ENCODE data around the gene KCNC4.

KCNC4 gene

GRCh38 chr1:110255392-110255787 lies 45.3 kb downstream of the KCNC4 start:
- Histone ChIP-seq H3K27me3 (ENCODE audit: insufficient read depth, poor library complexity, severe bottlenecking) (no peaks in the 10 kb centered on the region), H3K9me3 (ENCODE audit: severe bottlenecking) (no peaks in the 10 kb centered on the region), H3K4me1 (ENCODE audit: insufficient read depth, poor library complexity, severe bottlenecking) (peaks cover 9% of the 10 kb centered on the region), H3K27ac (ENCODE audit: poor library complexity, severe bottlenecking) (no peak overlapping the region), H3K36me3 (ENCODE audit: low read depth) (no peaks in the 10 kb centered on the region), H3K4me3 (ENCODE audit: severe bottlenecking) (no peak overlapping the region)
- ATAC-seq (ENCODE audit: low read depth) (no peak), DNase-seq (ENCODE audit: low spot score) (no peak)
- TF ChIP-seq, protein P1, sequence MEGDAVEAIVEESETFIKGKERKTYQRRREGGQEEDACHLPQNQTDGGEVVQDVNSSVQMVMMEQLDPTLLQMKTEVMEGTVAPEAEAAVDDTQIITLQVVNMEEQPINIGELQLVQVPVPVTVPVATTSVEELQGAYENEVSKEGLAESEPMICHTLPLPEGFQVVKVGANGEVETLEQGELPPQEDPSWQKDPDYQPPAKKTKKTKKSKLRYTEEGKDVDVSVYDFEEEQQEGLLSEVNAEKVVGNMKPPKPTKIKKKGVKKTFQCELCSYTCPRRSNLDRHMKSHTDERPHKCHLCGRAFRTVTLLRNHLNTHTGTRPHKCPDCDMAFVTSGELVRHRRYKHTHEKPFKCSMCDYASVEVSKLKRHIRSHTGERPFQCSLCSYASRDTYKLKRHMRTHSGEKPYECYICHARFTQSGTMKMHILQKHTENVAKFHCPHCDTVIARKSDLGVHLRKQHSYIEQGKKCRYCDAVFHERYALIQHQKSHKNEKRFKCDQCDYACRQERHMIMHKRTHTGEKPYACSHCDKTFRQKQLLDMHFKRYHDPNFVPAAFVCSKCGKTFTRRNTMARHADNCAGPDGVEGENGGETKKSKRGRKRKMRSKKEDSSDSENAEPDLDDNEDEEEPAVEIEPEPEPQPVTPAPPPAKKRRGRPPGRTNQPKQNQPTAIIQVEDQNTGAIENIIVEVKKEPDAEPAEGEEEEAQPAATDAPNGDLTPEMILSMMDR (IDR thresholded peaks at IDR 0.05; ENCODE audit: poor library complexity, severe bottlenecking) = no peak

GRCh38 chr1:110258734-110259133 lies 48.6 kb downstream of the KCNC4 start:
- Histone ChIP-seq H3K4me3 (ENCODE audit: severe bottlenecking) (no peak overlapping the region), H3K27ac (ENCODE audit: poor library complexity, severe bottlenecking) (no peak overlapping the region), H3K27me3 (ENCODE audit: insufficient read depth, poor library complexity, severe bottlenecking) (no peaks in the 10 kb centered on the region), H3K36me3 (ENCODE audit: low read depth) (no peaks in the 10 kb centered on the region), H3K4me1 (ENCODE audit: insufficient read depth, poor library complexity, severe bottlenecking) (peaks cover 12% of the 10 kb centered on the region), H3K9me3 (ENCODE audit: severe bottlenecking) (no peaks in the 10 kb centered on the region)
- TF ChIP-seq, protein P1 (IDR thresholded peaks at IDR 0.05; ENCODE audit: poor library complexity, severe bottlenecking) = no peak
- ATAC-seq (ENCODE audit: low read depth) (no peak), DNase-seq (ENCODE audit: low spot score) (no peak)

GRCh38 chr1:110259770-110260169 lies 49.7 kb downstream of the KCNC4 start:
- Histone ChIP-seq H3K4me1 (ENCODE audit: insufficient read depth, poor library complexity, severe bottlenecking) (peaks cover 12% of the 10 kb centered on the region), H3K27me3 (ENCODE audit: insufficient read depth, poor library complexity, severe bottlenecking) (no peaks in the 10 kb centered on the region), H3K27ac (ENCODE audit: poor library complexity, severe bottlenecking) (peak overlapping the region; percentile 25), H3K4me3 (ENCODE audit: severe bottlenecking) (no peak overlapping the region), H3K36me3 (ENCODE audit: low read depth) (no peaks in the 10 kb centered on the region), H3K9me3 (ENCODE audit: severe bottlenecking) (no peaks in the 10 kb centered on the region)
- TF ChIP-seq, protein P1 (IDR thresholded peaks at IDR 0.05; ENCODE audit: poor library complexity, severe bottlenecking) = no peak
- DNase-seq (ENCODE audit: low spot score) (no peak), ATAC-seq (ENCODE audit: low read depth) (peak; percentile 99)
